Upper lobe of left lung (tissue), 6 donors: Measurements from ENCODE around the gene LBHD1. TPM values are rescaled to one million over a fixed set of nuclear protein-coding genes. Genes with fewer than 3 reads are reported as not detected.

Experiments
- ATAC-seq, 2 donors: fragments of 200-7000 bp; cut with Tn5 transposase; one replicate each; pipeline ENCODE4 v1.9.1; 2022; ENCODE audit warnings: mild to moderate bottlenecking in 2 of 2, moderate library complexity in 2 of 2; ENCODE audit not compliant: low FRiP score in 2 of 2
- DNase-seq, 2 donors: peaks; one replicate each; pipeline ENCODE4 v3.0.0-alpha.2; 2019 to 2020
- H3K27ac ChIP-seq, 4 donors: fragments of 200-600 bp; sonication (generic); one replicate each; pipeline ENCODE4 v1.5.1; 2016 to 2019
- H3K27me3 ChIP-seq, 4 donors: fragments of 200-600 bp; sonication (generic); one replicate each; pipeline ENCODE4 v1.5.1; 2017 to 2019
- H3K36me3 ChIP-seq, 4 donors: fragments of 200-600 bp; sonication (generic); one replicate each; pipeline ENCODE4 v1.5.1; 2016 to 2019
- H3K4me1 ChIP-seq, 4 donors: fragments of 200-600 bp; sonication (generic); one replicate each; pipeline ENCODE4 v1.5.1; 2018 to 2019
- H3K4me3 ChIP-seq, 4 donors: fragments of 200-600 bp; sonication (generic); one replicate each; pipeline ENCODE4 v1.5.1; 2017 to 2019; ENCODE audit warnings: mild to moderate bottlenecking in 2 of 4, moderate library complexity in 1 of 4
- H3K9me3 ChIP-seq, 4 donors: fragments of 200-600 bp; sonication (generic); one replicate each; pipeline ENCODE4 v1.5.1; 2018 to 2019
- CTCF ChIP-seq, 6 experiments: fragments of 450-650 bp in 4 of 6; fragments of 200-600 bp in 2 of 6; sonication (generic) in 2 of 6; IDR thresholded peaks; one replicate each; pipeline ENCODE4 v1.5.1; 2016 to 2019; ENCODE audit warnings: antibody characterized with exemption in 6 of 6
- EP300 ChIP-seq, 4 donors: sonication (generic); formaldehyde crosslinking; IDR thresholded peaks; one replicate each; pipeline ENCODE4 v1.5.1; 2017; ENCODE audit warnings: antibody characterized with exemption in 4 of 4, control low read depth in 2 of 4
- POLR2A ChIP-seq, 4 donors: fragments of 450-650 bp; IDR thresholded peaks; one replicate each; pipeline ENCODE4 v1.5.1; 2016 to 2017; ENCODE audit warnings: antibody characterized with exemption in 4 of 4, mild to moderate bottlenecking in 2 of 4
- POLR2AphosphoS5 ChIP-seq, 2 donors: sonication (generic); formaldehyde crosslinking; IDR thresholded peaks; one replicate each; pipeline ENCODE4 v1.5.1; 2017; ENCODE audit warnings: antibody characterized with exemption in 2 of 2
- WGBS, 2 donors: methylation state at CpG; one replicate each; pipeline ENCODE4 v1.1.5; 2017 to 2018; 5-methylcytosine and 5-hydroxymethylcytosine counted together
- small RNA-seq, 4 donors: library from RNA; depleted of rRNA; stranded (forward); fragments of <200 nt; gene quantifications; one replicate each; pipeline ENCODE3, GENCODE V24; 2016
- total RNA-seq, 6 donors: library from RNA; depleted of rRNA in 4 of 6; stranded (reverse); fragments of >200 nt in 4 of 6; gene quantifications; one replicate each; pipeline versions ENCODE4 v1.1.0 to v1.2.1, GENCODE V29; 2016 to 2021
- donor health status: DM: no; HTN: no; CAD: no; lungs with moderate emphysema.
- donor health status: DM: no; HTN: yes; CAD: no; lungs with severe emphysema.

Gene LBHD1
- total RNA-seq, 6 donors from 2014 or later, result 3.6 to 19.9 (median 6.8) TPM

DNA sequence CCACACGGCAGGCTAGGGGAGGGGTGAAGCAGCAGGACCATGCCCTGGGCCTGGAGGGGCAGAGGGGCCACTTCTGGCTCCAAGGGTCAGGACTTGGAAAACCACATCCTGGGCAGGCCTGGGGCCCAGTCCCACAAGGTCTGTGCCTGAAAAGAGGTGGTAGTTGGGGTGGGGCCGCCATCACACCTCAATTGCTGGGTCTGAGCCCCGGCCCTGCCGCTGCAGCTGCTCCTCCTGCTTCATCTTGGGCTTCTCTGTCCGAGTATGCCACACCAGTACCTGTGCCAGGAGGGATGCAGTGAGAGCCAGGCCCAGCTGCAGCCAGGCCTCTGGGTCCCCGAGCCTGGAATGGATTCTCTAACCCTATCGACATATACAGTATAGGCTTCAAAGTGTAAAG, 56.5 kb downstream of the LBHD1 start:
- Histone ChIP-seq H3K9me3 (no peaks in the 10 kb centered on the region), H3K36me3 (peaks cover 3 to 33% (median 15%) of the 10 kb centered on the region in 4 donors), H3K27ac (no peak overlapping the region), H3K4me3 (no peak overlapping the region), H3K27me3 (no peaks in the 10 kb centered on the region), H3K4me1 (peaks cover 18 to 29% (median 21%) of the 10 kb centered on the region in 4 donors)
- 92 to 95% methylated on average over 4 to 7 of the region's 7 CpGs for WGBS, 2 donors
- DNase-seq (peak in 1 of 2 donors; percentile 58), ATAC-seq (no peak)
- no peak for TF ChIP-seq CTCF (IDR thresholded peaks at IDR 0.05)
- TF ChIP-seq POLR2AphosphoS5 (IDR thresholded peaks at IDR 0.05), result no peak

- TF ChIP-seq POLR2A (IDR thresholded peaks at IDR 0.05) (no peak), POLR2AphosphoS5 (IDR thresholded peaks at IDR 0.05) (no peak), EP300 (IDR thresholded peaks at IDR 0.05) (no peak), CTCF (IDR thresholded peaks at IDR 0.05) (no peak)
- Histone ChIP-seq H3K9me3 (no peaks in the 10 kb centered on the region), H3K27ac (peak overlapping the region in 3 of 4 donors; percentile 95 to 99 (median 99)), H3K27me3 (no peaks in the 10 kb centered on the region), H3K4me3 (no peak overlapping the region), H3K36me3 (peaks cover 3 to 45% (median 15%) of the 10 kb centered on the region in 4 donors), H3K4me1 (peaks cover 17 to 26% (median 20%) of the 10 kb centered on the region in 4 donors)
- DNase-seq (no peak), ATAC-seq (no peak)
- 82 to 84% methylated on average over 7 to 8 of the region's 8 CpGs for WGBS, 2 donors
Measured at GRCh38 chr11:62614275-62614674, 57.8 kb downstream of the LBHD1 start.

- ATAC-seq (peak in 1 of 2 donors; percentile 2), DNase-seq (peak in 1 of 2 donors; percentile 88)
- H3K9me3 ChIP-seq, result no peaks in the 10 kb centered on the region
- peaks cover 17 to 27% (median 20%) of the 10 kb centered on the region in 4 donors for H3K4me1 ChIP-seq
- peak overlapping the region; percentile 95 to 99 (median 98) for H3K27ac ChIP-seq
- no peak for TF ChIP-seq POLR2A (IDR thresholded peaks at IDR 0.05)
- no peak for TF ChIP-seq EP300 (IDR thresholded peaks at IDR 0.05)
- no peak for TF ChIP-seq CTCF (IDR thresholded peaks at IDR 0.05)
- TF ChIP-seq POLR2AphosphoS5 (IDR thresholded peaks at IDR 0.05), result no peak
- H3K27me3 ChIP-seq, result no peaks in the 10 kb centered on the region
- WGBS, 2 donors, result 40% methylated on average over 2 of the region's 15 CpGs; no CpG with 5 or more reads in 1 of the 2 donors
- H3K4me3 ChIP-seq, result peak overlapping the region in 3 of 4 donors; percentile 66 to 95 (median 76)
- H3K36me3 ChIP-seq, result peaks cover 3 to 55% (median 19%) of the 10 kb centered on the region in 4 donors
Measured at GRCh38 chr11:62613291-62613778, 58.7 kb downstream of the LBHD1 start.

Small RNA genes within 50 kb of the gene (small RNA-seq; reads per million reads assigned to genes)
- 0 reads per million in 4 donors for gene SNORA57

Other genes with a start within 250 kb of the LBHD1 start
- 1,000 to 10,000 TPM in 2 of 6 donors, 100 to 1,000 TPM in 4; 583 to 1,153 (median 829) TPM for gene AHNAK, start 125.5 kb downstream of the LBHD1 start, total RNA-seq
- gene EEF1G, start 98.4 kb downstream of the LBHD1 start, total RNA-seq, result 100 to 1,000 TPM; 557 to 997 (median 889) TPM
- gene TUT1, start 80.7 kb downstream of the LBHD1 start, total RNA-seq, result 10 to 100 TPM in 3 of 6 donors, 1 to 10 TPM in 3; 5.3 to 25.4 (median 11.7) TPM
- 10 to 100 TPM; 57.6 to 88.0 (median 69.8) TPM for gene MTA2, start 70.4 kb downstream of the LBHD1 start, total RNA-seq
- gene EML3, start 59.5 kb downstream of the LBHD1 start, total RNA-seq, result 100 to 1,000 TPM in 1 of 6 donors, 10 to 100 TPM in 5; 31.0 to 148 (median 71.0) TPM
- 1 to 10 TPM; 3.1 to 9.2 (median 5.2) TPM for gene ROM1, start 59.0 kb downstream of the LBHD1 start, total RNA-seq
- gene B3GAT3, start 50.3 kb downstream of the LBHD1 start, total RNA-seq, result 10 to 100 TPM; 21.3 to 43.9 (median 37.9) TPM
- 100 to 1,000 TPM in 4 of 6 donors, 10 to 100 TPM in 2; 82.3 to 240 (median 138) TPM for gene GANAB, start 25.7 kb downstream of the LBHD1 start, total RNA-seq
- 10 to 100 TPM in 5 of 6 donors, 1 to 10 TPM in 1; 9.5 to 31.5 (median 19.8) TPM for gene INTS5, start 19.0 kb downstream of the LBHD1 start, total RNA-seq
- 10 to 100 TPM; 16.8 to 42.0 (median 30.6) TPM for gene C11orf98, start 7.1 kb downstream of the LBHD1 start, total RNA-seq
- 10 to 100 TPM in 3 of 6 donors, 1 to 10 TPM in 3; 5.7 to 16.0 (median 10.0) TPM for gene CSKMT, start 7.0 kb downstream of the LBHD1 start, total RNA-seq
- gene UQCC3, start 594 bp downstream of the LBHD1 start, total RNA-seq, result 10 to 100 TPM in 1 of 6 donors, 1 to 10 TPM in 5; 5.0 to 12.6 (median 6.7) TPM
- 100 to 1,000 TPM; 104 to 186 (median 128) TPM for gene UBXN1, start 6.8 kb upstream of the LBHD1 start, total RNA-seq
- gene LRRN4CL, start 17.3 kb upstream of the LBHD1 start, total RNA-seq, result 1 to 10 TPM in 5 of 6 donors, under 1 TPM in 1; 0.61 to 6.4 (median 1.8) TPM
- gene BSCL2, start 35.2 kb upstream of the LBHD1 start, total RNA-seq, result 100 to 1,000 TPM in 2 of 6 donors, 10 to 100 TPM in 4; 75.5 to 198 (median 87.5) TPM
- not detected for gene GNG3, start 35.4 kb upstream of the LBHD1 start, total RNA-seq
- 10 to 100 TPM; 23.9 to 76.5 (median 46.3) TPM for gene HNRNPUL2, start 55.2 kb upstream of the LBHD1 start, total RNA-seq
- gene TTC9C, start 56.2 kb upstream of the LBHD1 start, total RNA-seq, result 10 to 100 TPM; 18.9 to 31.5 (median 28.6) TPM
- 10 to 100 TPM in 3 of 6 donors, 1 to 10 TPM in 3; 7.3 to 15.3 (median 11.7) TPM for gene ZBTB3, start 81.9 kb upstream of the LBHD1 start, total RNA-seq
- gene POLR2G, start 89.3 kb upstream of the LBHD1 start, total RNA-seq, result 10 to 100 TPM; 15.8 to 62.9 (median 38.8) TPM
- 10 to 100 TPM; 16.7 to 51.3 (median 27.0) TPM for gene TAF6L, start 99.1 kb upstream of the LBHD1 start, total RNA-seq
- 10 to 100 TPM; 38.8 to 98.2 (median 56.2) TPM for gene TMEM179B, start 115.1 kb upstream of the LBHD1 start, total RNA-seq
- gene TMEM223, start 119.7 kb upstream of the LBHD1 start, total RNA-seq, result 10 to 100 TPM; 11.3 to 28.7 (median 15.4) TPM
- 100 to 1,000 TPM in 1 of 6 donors, 10 to 100 TPM in 5; 56.1 to 215 (median 81.2) TPM for gene NXF1, start 133.2 kb upstream of the LBHD1 start, total RNA-seq
- 10 to 100 TPM; 25.3 to 53.8 (median 44.9) TPM for gene STX5, start 159.8 kb upstream of the LBHD1 start, total RNA-seq
- gene TEX54, start 160.6 kb upstream of the LBHD1 start, total RNA-seq, result not detected
- gene WDR74, start 167.3 kb upstream of the LBHD1 start, total RNA-seq, result 10 to 100 TPM; 31.5 to 56.6 (median 50.4) TPM
- gene SLC3A2, start 208.6 kb upstream of the LBHD1 start, total RNA-seq, result 100 to 1,000 TPM; 120 to 236 (median 179) TPM
- gene CHRM1, start 249.1 kb upstream of the LBHD1 start, total RNA-seq, result 1 to 10 TPM in 4 of 6 donors, under 1 TPM in 1, not detected in 1; 0.59 to 7.3 (median 3.0) TPM